Femur (tissue), 1 donor: ENCODE data around the gene MTTP.

Source experiments
- DNase-seq: peaks from one replicate; pipeline ENCODE4 v3.0.0-alpha.2; 2017

Gene MTTP

DNA sequence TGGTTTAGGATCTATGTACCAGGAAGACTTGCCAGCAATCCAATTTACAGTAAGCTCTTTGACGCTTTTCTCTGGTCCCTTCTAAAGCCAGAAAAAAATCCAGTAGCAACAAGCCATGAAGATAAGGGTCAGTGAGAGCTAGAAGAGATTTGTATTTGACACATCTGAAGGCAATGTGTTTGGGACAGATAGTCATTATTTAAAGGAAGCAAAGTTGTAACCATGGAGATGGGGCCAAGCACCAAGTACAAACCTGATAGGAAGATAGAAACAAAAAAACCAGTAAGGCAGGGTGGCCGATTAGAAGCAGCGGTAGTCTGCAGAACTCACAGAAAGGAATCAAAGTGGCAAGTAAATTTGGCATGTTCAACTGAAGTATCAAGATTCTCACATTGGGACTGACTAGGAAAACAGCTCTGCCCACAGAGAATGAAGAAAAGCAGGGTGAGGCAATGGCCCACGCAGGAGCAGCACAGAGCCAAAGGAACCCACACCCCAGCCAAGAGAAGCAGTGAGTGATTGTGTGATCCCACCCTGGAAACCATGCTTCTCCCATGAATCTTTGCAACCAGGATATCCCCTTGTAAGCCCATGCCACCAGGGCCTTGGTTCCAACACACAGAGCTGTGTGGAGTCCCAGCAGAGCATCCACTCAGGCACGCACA is 95.9 kb downstream of the MTTP start:
- no peak for DNase-seq
